Testis (tissue), 2 donors: ENCODE data around the gene FOXN1.

Experiments used
- POLR2A ChIP-seq: fragments of 450-650 bp; IDR thresholded peaks from one replicate; pipeline ENCODE4 v1.6.1; 2017; ENCODE audit warnings: antibody characterized with exemption, mild to moderate bottlenecking, moderate library complexity
- TF ChIP-seq, protein P1 (sequence below), 3 experiments: fragments of 450-650 bp in 2 of 3; fragments of 200-600 bp in 1 of 3; sonication (generic) in 1 of 3; IDR thresholded peaks; one replicate each; pipeline ENCODE4 v1.5.1; 2016 to 2019; ENCODE audit warnings: antibody characterized with exemption in 3 of 3, mild to moderate bottlenecking in 2 of 3, moderate library complexity in 1 of 3

DNA sequence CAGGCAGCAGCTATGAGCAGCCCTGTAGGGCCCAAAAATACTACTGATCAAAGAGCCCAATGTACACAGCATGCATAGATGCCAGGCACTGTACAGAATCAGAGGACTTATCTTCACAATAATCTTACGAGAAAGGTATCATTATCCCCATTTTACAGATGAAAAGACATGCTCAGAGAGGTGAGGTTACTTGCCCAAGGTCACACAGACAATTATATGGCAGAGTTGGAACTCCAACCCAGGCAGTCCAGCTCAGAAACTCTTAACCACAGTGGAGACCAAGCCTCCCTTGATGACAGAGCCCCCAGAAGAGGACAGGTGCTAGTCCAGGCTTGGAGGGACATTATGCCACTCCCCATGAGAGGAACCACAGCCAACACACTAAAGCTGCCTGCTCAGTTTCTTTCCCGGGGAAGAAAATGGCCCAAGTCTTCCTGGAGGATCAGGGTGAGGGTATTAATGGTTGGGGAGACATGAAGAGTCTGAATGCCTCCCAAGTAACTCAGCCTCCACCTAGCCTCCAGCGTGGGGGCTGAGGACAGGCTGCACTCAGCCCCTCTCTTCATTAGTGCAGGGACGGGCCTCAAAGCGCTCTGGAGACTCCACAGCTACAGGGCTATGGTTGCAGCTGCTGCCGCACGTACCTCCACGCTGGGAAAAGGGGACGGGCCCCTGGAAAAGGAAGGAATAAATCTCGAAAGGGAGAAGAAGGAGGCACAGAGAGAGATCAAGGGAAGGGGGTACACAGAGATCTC lies 45.5 kb downstream of the FOXN1 start:
- TF ChIP-seq, protein P1, sequence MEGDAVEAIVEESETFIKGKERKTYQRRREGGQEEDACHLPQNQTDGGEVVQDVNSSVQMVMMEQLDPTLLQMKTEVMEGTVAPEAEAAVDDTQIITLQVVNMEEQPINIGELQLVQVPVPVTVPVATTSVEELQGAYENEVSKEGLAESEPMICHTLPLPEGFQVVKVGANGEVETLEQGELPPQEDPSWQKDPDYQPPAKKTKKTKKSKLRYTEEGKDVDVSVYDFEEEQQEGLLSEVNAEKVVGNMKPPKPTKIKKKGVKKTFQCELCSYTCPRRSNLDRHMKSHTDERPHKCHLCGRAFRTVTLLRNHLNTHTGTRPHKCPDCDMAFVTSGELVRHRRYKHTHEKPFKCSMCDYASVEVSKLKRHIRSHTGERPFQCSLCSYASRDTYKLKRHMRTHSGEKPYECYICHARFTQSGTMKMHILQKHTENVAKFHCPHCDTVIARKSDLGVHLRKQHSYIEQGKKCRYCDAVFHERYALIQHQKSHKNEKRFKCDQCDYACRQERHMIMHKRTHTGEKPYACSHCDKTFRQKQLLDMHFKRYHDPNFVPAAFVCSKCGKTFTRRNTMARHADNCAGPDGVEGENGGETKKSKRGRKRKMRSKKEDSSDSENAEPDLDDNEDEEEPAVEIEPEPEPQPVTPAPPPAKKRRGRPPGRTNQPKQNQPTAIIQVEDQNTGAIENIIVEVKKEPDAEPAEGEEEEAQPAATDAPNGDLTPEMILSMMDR (IDR thresholded peaks at IDR 0.05): no peak
- no peak for TF ChIP-seq POLR2A
